Sigmoid colon (tissue), 7 donors: ENCODE data around the gene CLCN1. TPM values are rescaled to one million over a fixed set of nuclear protein-coding genes. Genes with fewer than 3 reads are reported as not detected.
"Not testable (repeated sequence)": the region's sequence is repeated elsewhere in the genome, so short reads cannot be mapped to it uniquely, and the experiment has no call there.

Experiments
- DNase-seq: peaks from one replicate; pipeline ENCODE4 v3.0.0-alpha.2; 2019
- H3K27ac ChIP-seq, 4 donors: fragments of 200-600 bp; sonication (generic); one replicate each; pipeline ENCODE4 v1.5.1; 2016 to 2019; ENCODE audit warnings: mild to moderate bottlenecking in 1 of 4
- H3K27me3 ChIP-seq, 3 donors: fragments of 200-600 bp; sonication (generic); one replicate each; pipeline ENCODE4 v1.5.1; 2019; ENCODE audit warnings: mild to moderate bottlenecking in 1 of 3
- H3K36me3 ChIP-seq, 4 donors: fragments of 200-600 bp; sonication (generic); one replicate each; pipeline ENCODE4 v1.5.1; 2016 to 2019
- H3K4me1 ChIP-seq, 4 donors: fragments of 200-600 bp; sonication (generic); one replicate each; pipeline ENCODE4 v1.5.1; 2017 to 2019
- H3K4me3 ChIP-seq, 4 donors: fragments of 200-600 bp; sonication (generic); one replicate each; pipeline ENCODE4 v1.5.1; 2017 to 2019; ENCODE audit warnings: mild to moderate bottlenecking in 2 of 4, moderate library complexity in 1 of 4
- H3K9me3 ChIP-seq, 4 donors: fragments of 200-600 bp in 3 of 4; sonication (generic) in 3 of 4; one replicate each; pipeline versions ENCODE4 v1.5.1 to v1.6.1; 2013 to 2019
- EP300 ChIP-seq, 4 donors: sonication (generic); formaldehyde crosslinking; IDR thresholded peaks; one replicate each; pipeline ENCODE4 v1.6.1; 2017; ENCODE audit warnings: antibody characterized with exemption in 4 of 4
- POLR2A ChIP-seq, 2 donors: fragments of 450-650 bp; IDR thresholded peaks; one replicate each; pipeline ENCODE4 v1.6.1; 2016; ENCODE audit warnings: antibody characterized with exemption in 2 of 2, mild to moderate bottlenecking in 2 of 2, moderate library complexity in 2 of 2
- POLR2AphosphoS5 ChIP-seq, 4 donors: sonication (generic); formaldehyde crosslinking; IDR thresholded peaks; one replicate each; pipeline ENCODE4 v1.6.1; 2017; ENCODE audit warnings: antibody characterized with exemption in 4 of 4
- WGBS, 2 donors: extraction: QIAGEN DNeasy Blood & Tissue Kit; methylation state at CpG; one replicate each; pipeline ENCODE4 v1.1.7; 2013; 5-methylcytosine and 5-hydroxymethylcytosine counted together
- intact Hi-C: fragments of 100-400 bp; cut with DNase I; formaldehyde crosslinking; loops from one replicate; pipeline ENCODE4 v1.15.1; 2023
- polyA plus RNA-seq, 3 donors: library from polyadenylated mRNA; stranded (reverse); fragments of 200-250 nt; gene quantifications; one replicate each; pipeline ENCODE4 v1.2.3, GENCODE V29; 2013
- total RNA-seq, 4 donors: library from RNA; depleted of rRNA; stranded (reverse); fragments of >200 nt; gene quantifications; one replicate each; pipeline ENCODE4 v1.1.0, GENCODE V29; 2016
- TF ChIP-seq, protein P1 (sequence below), 4 experiments: fragments of 450-650 bp in 3 of 4; fragments of 200-600 bp in 1 of 4; IDR thresholded peaks; one replicate each; pipeline ENCODE4 v1.5.1; 2016 to 2019; ENCODE audit warnings: antibody characterized with exemption in 4 of 4, mild to moderate bottlenecking in 3 of 4, moderate library complexity in 2 of 4
- donor health status: healthy with polysubstance abuse.
- donor health status: Bipolar disorder and iron deficiency.
- donor health status: healthy.

Gene CLCN1
- total and polyA plus RNA-seq, 7 donors, result 0.14 to 0.15 TPM; not detected in 5

DNA sequence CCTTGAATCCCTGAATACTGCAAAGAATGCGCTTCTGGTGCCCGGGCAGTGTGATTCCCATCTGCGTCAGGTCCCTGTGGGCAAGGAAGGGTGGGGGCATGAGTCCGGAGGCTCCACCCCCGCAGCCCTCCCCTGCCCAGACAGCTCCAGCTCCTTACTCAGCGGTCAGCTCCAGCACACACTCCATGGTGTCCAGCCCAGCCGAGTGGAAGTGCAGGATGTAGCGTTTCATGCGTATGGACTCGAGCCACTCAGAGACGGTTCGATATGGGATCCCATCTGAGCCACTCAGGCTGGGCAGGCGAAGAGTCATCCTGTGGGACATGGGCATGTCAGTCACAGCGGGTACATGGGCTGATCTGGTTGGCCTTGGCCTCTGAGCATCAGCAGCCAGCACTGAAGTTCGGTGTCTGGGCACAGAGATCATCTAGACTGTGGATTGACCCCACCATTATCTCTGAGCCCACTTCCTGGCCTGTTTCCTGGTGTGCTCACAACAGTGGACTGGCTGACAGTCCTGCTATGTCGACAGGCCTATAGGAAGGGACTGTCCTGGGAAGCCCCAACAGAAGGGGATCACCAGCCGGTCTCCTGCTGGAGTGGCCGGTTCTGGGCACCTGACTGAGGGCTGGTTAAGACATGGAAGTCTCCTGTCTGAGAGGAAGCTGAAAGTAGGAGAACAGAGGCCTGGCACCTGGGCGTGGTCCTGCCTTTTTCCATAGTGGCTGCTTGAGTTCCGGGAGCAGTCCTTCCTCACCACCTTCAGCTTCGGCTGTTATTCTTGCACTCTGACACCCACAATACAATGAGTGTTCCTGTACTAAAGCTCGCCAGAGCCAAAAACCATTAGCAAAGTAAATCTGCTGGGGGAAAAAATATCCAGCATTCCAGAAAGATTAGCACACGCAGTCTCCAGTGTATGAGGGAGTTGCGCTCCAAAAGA, 75.8 kb downstream of the CLCN1 start:
- Histone ChIP-seq H3K36me3 (peaks cover 22 to 50% (median 34%) of the 10 kb centered on the region in 4 donors), H3K27me3 (no peaks in the 10 kb centered on the region), H3K4me1 (peaks cover 0 to 67% (median 66%) of the 10 kb centered on the region in 4 donors), H3K4me3 (peak overlapping the region in 2 of 4 donors; percentile 1 to 6), H3K27ac (peak overlapping the region; percentile 97 to 100 (median 100)), H3K9me3 (no peaks in the 10 kb centered on the region)
- WGBS, 2 donors, result 69 to 72% methylated on average over 24 of the region's 24 CpGs
- DNase-seq, result peak; percentile 91
- TF ChIP-seq POLR2A (IDR thresholded peaks at IDR 0.05) (peak in 1 of 2 donors; percentile 44), POLR2AphosphoS5 (IDR thresholded peaks at IDR 0.05) (peak; percentile 69 to 89 (median 76)), EP300 (IDR thresholded peaks at IDR 0.05) (no peak)
- TF ChIP-seq, protein P1, sequence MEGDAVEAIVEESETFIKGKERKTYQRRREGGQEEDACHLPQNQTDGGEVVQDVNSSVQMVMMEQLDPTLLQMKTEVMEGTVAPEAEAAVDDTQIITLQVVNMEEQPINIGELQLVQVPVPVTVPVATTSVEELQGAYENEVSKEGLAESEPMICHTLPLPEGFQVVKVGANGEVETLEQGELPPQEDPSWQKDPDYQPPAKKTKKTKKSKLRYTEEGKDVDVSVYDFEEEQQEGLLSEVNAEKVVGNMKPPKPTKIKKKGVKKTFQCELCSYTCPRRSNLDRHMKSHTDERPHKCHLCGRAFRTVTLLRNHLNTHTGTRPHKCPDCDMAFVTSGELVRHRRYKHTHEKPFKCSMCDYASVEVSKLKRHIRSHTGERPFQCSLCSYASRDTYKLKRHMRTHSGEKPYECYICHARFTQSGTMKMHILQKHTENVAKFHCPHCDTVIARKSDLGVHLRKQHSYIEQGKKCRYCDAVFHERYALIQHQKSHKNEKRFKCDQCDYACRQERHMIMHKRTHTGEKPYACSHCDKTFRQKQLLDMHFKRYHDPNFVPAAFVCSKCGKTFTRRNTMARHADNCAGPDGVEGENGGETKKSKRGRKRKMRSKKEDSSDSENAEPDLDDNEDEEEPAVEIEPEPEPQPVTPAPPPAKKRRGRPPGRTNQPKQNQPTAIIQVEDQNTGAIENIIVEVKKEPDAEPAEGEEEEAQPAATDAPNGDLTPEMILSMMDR (IDR thresholded peaks at IDR 0.05), result no peak
- intact Hi-C loops, result no loop called here

DNA sequence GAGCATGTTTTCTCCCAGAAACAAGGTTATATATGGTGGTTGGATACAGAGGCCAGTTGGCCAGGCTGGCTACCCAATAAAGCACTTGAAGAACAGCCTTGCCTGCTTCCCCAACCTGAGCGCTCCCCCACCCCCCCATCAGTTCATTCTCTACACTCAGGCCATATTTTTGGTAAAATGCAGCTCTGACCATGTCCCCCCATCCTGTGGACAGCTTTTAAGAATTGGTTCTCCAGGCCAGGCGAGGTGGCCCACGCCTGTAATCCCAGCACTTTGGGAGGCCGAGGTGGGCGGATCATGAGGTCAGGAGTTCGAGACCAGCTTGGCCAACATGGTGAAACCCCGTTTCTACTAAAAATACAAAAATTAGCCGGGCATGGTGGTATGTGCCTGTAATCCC, 76.5 kb downstream of the CLCN1 start:
- H3K27me3 ChIP-seq, result not testable (repeated sequence)
- H3K36me3 ChIP-seq, result peaks cover 22 to 50% (median 33%) of the 10 kb centered on the region in 4 donors
- 91 to 97% methylated on average over 8 of the region's 8 CpGs for WGBS, 2 donors

DNA sequence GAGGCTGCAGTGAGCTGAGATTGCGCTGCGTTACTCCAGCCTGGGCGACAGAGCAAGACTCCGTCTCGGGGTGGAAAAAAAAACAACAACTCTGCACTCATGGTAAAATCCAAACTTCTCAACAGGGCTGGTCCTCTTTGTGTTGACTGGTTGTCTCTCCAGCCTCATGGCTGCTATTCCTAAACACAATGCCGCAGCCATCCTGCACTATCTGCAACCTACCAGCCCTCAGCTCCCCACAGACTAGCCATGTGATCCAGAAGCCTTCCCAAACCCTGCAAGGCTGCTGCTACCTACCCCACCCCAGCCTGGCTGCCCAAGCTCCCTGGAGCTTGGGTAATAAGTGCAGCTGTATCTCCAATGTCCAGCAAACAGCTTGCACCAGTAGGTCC, 77.0 kb downstream of the CLCN1 start:
- H3K4me1 ChIP-seq, result peaks cover 0 to 56% (median 55%) of the 10 kb centered on the region in 4 donors
- WGBS, 2 donors, result 97% methylated on average over 6 of the region's 6 CpGs
- H3K9me3 ChIP-seq, result no peaks in the 10 kb centered on the region
- no peaks in the 10 kb centered on the region for H3K27me3 ChIP-seq
- H3K36me3 ChIP-seq, result peaks cover 22 to 47% (median 32%) of the 10 kb centered on the region in 4 donors
- DNase-seq, result no peak
- H3K4me3 ChIP-seq, result no peak overlapping the region
- TF ChIP-seq POLR2A (IDR thresholded peaks at IDR 0.05), result no peak
- TF ChIP-seq, protein P1 (IDR thresholded peaks at IDR 0.05), result no peak
- TF ChIP-seq POLR2AphosphoS5 (IDR thresholded peaks at IDR 0.05), result no peak
- intact Hi-C loops, result no loop called here
- H3K27ac ChIP-seq, result peak overlapping the region; percentile 97 to 100 (median 100)

More for the DNA sequence above, 76.5 kb downstream of the CLCN1 start:
- DNase-seq, result peak; percentile 67
- H3K9me3 ChIP-seq, H3K4me3 ChIP-seq, intact Hi-C loops: not testable (repeated sequence)
- H3K27ac ChIP-seq, result peak overlapping the region; percentile 97 to 100 (median 100)
- peaks cover 0 to 60% (median 59%) of the 10 kb centered on the region in 4 donors for H3K4me1 ChIP-seq

DNA sequence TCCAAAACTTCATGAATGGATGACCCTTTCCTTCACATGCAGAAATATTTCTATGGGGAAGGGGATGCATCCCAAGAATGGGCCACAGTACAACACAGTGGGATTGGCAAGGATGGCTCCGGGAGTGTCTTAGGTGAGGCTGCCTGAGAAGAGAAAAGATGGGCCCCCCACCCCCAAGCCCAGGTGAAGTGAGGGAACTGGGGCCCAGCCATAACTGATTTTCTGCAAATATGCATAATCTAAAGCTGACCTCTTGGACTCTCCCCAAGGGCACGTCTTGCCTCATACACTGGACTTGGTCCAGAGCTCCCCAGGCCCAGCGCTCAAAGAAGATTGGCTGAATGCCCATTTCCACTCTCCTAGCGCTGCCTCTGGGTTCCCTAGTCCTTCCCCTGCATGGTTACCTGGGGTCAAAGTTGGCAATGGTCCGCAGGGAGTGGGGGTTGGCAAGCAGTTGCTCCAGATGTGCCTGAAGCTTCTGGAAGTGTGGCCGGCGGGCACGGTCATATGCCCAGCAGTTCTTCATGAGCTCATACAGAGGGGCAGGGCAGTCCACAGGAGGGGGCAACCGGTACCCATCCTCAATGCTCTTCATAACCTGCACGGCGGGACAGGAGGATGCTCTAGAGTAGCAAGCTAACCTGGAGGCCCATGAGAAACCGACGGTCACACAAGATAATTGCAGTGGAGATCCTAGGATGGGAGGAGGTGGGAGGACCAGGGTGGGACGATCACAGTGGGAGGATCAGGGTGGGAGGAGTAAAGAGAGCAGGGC, 77.5 kb downstream of the CLCN1 start:
- Histone ChIP-seq H3K27me3 (no peaks in the 10 kb centered on the region), H3K4me3 (no peak overlapping the region), H3K9me3 (no peaks in the 10 kb centered on the region), H3K36me3 (peaks cover 20 to 41% (median 27%) of the 10 kb centered on the region in 4 donors), H3K4me1 (peaks cover 0 to 50% (median 49%) of the 10 kb centered on the region in 4 donors), H3K27ac (peak overlapping the region in 3 of 4 donors; percentile 100)
- TF ChIP-seq POLR2A (IDR thresholded peaks at IDR 0.05) (no peak), EP300 (IDR thresholded peaks at IDR 0.05) (no peak), POLR2AphosphoS5 (IDR thresholded peaks at IDR 0.05) (peak in 1 of 4 donors; percentile 45)
- TF ChIP-seq, protein P1 (IDR thresholded peaks at IDR 0.05), result no peak
- 87 to 90% methylated on average over 14 of the region's 14 CpGs for WGBS, 2 donors
- peak; percentile 61 for DNase-seq
- intact Hi-C loops, result no loop called here

DNA sequence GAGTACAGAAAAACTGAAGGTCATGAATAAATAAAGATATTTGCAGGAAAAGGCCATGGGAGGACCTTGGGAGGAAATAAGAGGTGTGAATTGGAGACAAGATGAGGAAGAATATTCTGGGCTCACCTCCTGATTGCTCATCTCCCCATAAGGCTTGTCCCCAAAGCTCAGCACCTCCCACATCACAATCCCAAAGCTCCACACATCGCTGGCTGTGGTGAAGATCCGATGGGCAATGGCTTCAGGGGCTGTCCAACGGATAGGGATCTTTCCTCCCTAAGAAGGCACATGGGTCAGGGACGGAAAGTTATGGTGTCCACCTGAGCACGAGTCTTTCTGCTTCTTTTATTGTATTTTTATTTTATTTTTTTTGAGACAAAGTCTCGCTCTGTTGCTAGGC, 78.2 kb downstream of the CLCN1 start:
- 95 to 97% methylated on average over 6 of the region's 6 CpGs for WGBS, 2 donors
- DNase-seq, result no peak
- TF ChIP-seq POLR2A (IDR thresholded peaks at IDR 0.05) (no peak), POLR2AphosphoS5 (IDR thresholded peaks at IDR 0.05) (no peak), EP300 (IDR thresholded peaks at IDR 0.05) (no peak)
- TF ChIP-seq, protein P1 (IDR thresholded peaks at IDR 0.05), result no peak
- Histone ChIP-seq H3K27ac (peak overlapping the region in 2 of 4 donors; percentile 100), H3K9me3 (no peaks in the 10 kb centered on the region), H3K27me3 (no peaks in the 10 kb centered on the region), H3K4me3 (no peak overlapping the region), H3K4me1 (peaks cover 0 to 45% (median 44%) of the 10 kb centered on the region in 4 donors), H3K36me3 (peaks cover 13 to 35% (median 21%) of the 10 kb centered on the region in 4 donors)
- intact Hi-C loops, result no loop called here
